A549 treated with DMSO at 1 μM for 4 hours (cell line): ENCODE measurements around the gene TXLNB. TPM values are rescaled to one million over a fixed set of nuclear protein-coding genes. Genes with fewer than 3 reads are reported as not detected.

Experiments
- total RNA-seq: library from RNA; stranded (reverse); fragments of 200-300 nt; extraction: Qiagen RNA extraction; gene quantifications from 5 replicates; pipeline ENCODE4 v1.2.3, GENCODE V29; 2022; ENCODE audit warnings: low read depth

TXLNB gene
- total RNA-seq: not detected in 5 replicates

GRCh38 chr6:139291813-139292619 is at the start of gene TXLNB:
Gene TXLNB (minus strand): TSS chr6:139291998. CDS start chr6:139288899, 3,099 bp downstream.

Other genes starting within 250 kb of the TXLNB start
- 1.3 to 2.9 TPM (median 2.2 TPM) in 5 replicates for gene HECA, start 156.9 kb downstream of the TXLNB start, total RNA-seq
- 18.0 to 23.5 TPM (median 20.4 TPM) in 5 replicates for gene CITED2, start 82.7 kb upstream of the TXLNB start, total RNA-seq